GM18508 (cell line): ENCODE measurements around the gene CNGA2.

Source experiments
- ATAC-seq: cut with Tn5 transposase; IDR thresholded peaks from one replicate; pipeline ENCODE4 v1.9.1; 2021; ENCODE audit warnings: moderate number of reproducible peaks; ENCODE audit not compliant: insufficient read depth, unreplicated experiment

CNGA2 gene

GRCh38 chrX:151746502-151746901, 12.0 kb downstream of the CNGA2 start:
- no peak for ATAC-seq

- ATAC-seq = no peak
Measured at GRCh38 chrX:151750511-151750910, 16.0 kb downstream of the CNGA2 start.

GRCh38 chrX:151752847-151753246, 18.3 kb downstream of the CNGA2 start:
- no peak for ATAC-seq

GRCh38 chrX:151753313-151754046, 18.9 kb downstream of the CNGA2 start:
- ATAC-seq = no peak

- ATAC-seq = no peak
Measured at GRCh38 chrX:151754047-151754429, 19.5 kb downstream of the CNGA2 start.

GRCh38 chrX:151754641-151755215, 20.2 kb downstream of the CNGA2 start:
- ATAC-seq = no peak

- ATAC-seq = no peak
Measured at GRCh38 chrX:151759041-151759708, 24.6 kb downstream of the CNGA2 start.

- ATAC-seq = no peak
Measured at GRCh38 chrX:151762802-151763201, 28.3 kb downstream of the CNGA2 start.

GRCh38 chrX:151763711-151764110, 29.2 kb downstream of the CNGA2 start:
- no peak for ATAC-seq

GRCh38 chrX:151765026-151765425, 30.5 kb downstream of the CNGA2 start:
- ATAC-seq = no peak

- ATAC-seq = no peak
Measured at GRCh38 chrX:151771726-151772125, 37.2 kb downstream of the CNGA2 start.

GRCh38 chrX:151773434-151773833, 38.9 kb downstream of the CNGA2 start:
- ATAC-seq = no peak

GRCh38 chrX:151774421-151774820, 39.9 kb downstream of the CNGA2 start:
- no peak for ATAC-seq

- no peak for ATAC-seq
Measured at GRCh38 chrX:151776181-151776731, 41.7 kb downstream of the CNGA2 start.

GRCh38 chrX:151776936-151777335, 42.4 kb downstream of the CNGA2 start:
- ATAC-seq = no peak

GRCh38 chrX:151779258-151779657, 44.7 kb downstream of the CNGA2 start:
- ATAC-seq = no peak

GRCh38 chrX:151780621-151781020, 46.1 kb downstream of the CNGA2 start:
- ATAC-seq = no peak

GRCh38 chrX:151789179-151789800, 54.7 kb downstream of the CNGA2 start:
- ATAC-seq = no peak

- no peak for ATAC-seq
Measured at GRCh38 chrX:151790481-151791160, 56.1 kb downstream of the CNGA2 start.

GRCh38 chrX:151791961-151792360, 57.4 kb downstream of the CNGA2 start:
- no peak for ATAC-seq
